Measurements from ENCODE around the gene NOXA1. TPM values are rescaled to one million over a fixed set of nuclear protein-coding genes. Genes with fewer than 3 reads are reported as not detected.

The NOXA1 gene
- total and polyA plus RNA-seq, 5 donors from 2014 or later: 0.83 to 3.8 (median 1.9) TPM

DNA sequence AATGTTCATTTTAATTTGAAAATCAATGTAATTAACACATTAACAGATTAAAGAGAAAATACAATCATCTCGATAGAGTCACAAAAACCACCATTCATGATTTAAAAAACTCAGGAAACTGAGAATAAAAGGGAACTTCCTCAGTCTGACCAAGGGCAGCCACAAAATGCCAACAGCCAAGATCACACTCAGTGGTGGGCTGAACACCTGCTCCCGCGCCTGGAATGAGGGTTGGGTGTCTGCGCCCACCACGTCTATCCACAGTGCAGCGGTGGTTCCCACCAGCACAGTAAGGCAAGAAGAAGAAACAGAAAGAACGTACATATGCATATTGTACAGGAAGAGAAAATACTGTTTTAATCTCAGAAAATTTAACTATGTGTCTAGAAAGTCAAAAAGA is 47.6 kb downstream of the NOXA1 start:
- Mint-ChIP-seq H3K9me3 (peaks cover 2 to 17% (median 7%) of the 10 kb centered on the region in 7 donors), H3K27me3 (peaks cover 17% of the 10 kb centered on the region), H3K4me1 (peaks cover 2 to 10% (median 7%) of the 10 kb centered on the region in 4 donors), H3K36me3 (peaks cover 13% of the 10 kb centered on the region), H3K4me3 (no peak overlapping the region), H3K27ac (peak overlapping the region in 1 of 3 donors; percentile 65)
- no peak overlapping the region for H3K27ac ChIP-seq (ENCODE audit: insufficient read depth, low read length, poor library complexity, severe bottlenecking)
- H3K27me3 ChIP-seq (ENCODE audit: control insufficient read depth, insufficient read depth, low read length): no peaks in the 10 kb centered on the region
- no peaks in the 10 kb centered on the region for H3K4me1 ChIP-seq (ENCODE audit: control insufficient read depth, insufficient read depth, low read length, poor library complexity, severe bottlenecking)
- no peak overlapping the region for H3K4me3 ChIP-seq (ENCODE audit: low read depth, low read length)
- DNase-seq: no peak
- peaks cover 3 to 8% of the 10 kb centered on the region in 2 experiments for H3K9me3 ChIP-seq (ENCODE audit: control insufficient read depth in 2 of 2, low read length in 2 of 2)
- no peaks in the 10 kb centered on the region for H3K36me3 ChIP-seq (ENCODE audit: control insufficient read depth, insufficient read depth, low read length)
- ATAC-seq (ENCODE audit: low read depth in 2 of 2): no peak

- Mint-ChIP-seq H3K36me3 (peaks cover 17% of the 10 kb centered on the region), H3K9me3 (peaks cover 4 to 22% (median 8%) of the 10 kb centered on the region in 7 donors), H3K4me1 (peaks cover 6 to 7% (median 6%) of the 10 kb centered on the region in 4 donors), H3K27ac (no peak overlapping the region), H3K4me3 (no peak overlapping the region), H3K27me3 (peaks cover 9% of the 10 kb centered on the region)
- ATAC-seq (ENCODE audit: low read depth in 2 of 2) (no peak), DNase-seq (no peak)
- Histone ChIP-seq H3K27ac (ENCODE audit: insufficient read depth, low read length, poor library complexity, severe bottlenecking) (no peak overlapping the region), H3K36me3 (ENCODE audit: control insufficient read depth, insufficient read depth, low read length) (no peaks in the 10 kb centered on the region), H3K27me3 (ENCODE audit: control insufficient read depth, insufficient read depth, low read length) (no peaks in the 10 kb centered on the region), H3K9me3 (ENCODE audit: control insufficient read depth in 2 of 2, low read length in 2 of 2) (peaks cover 11 to 17% of the 10 kb centered on the region in 2 experiments), H3K4me1 (ENCODE audit: control insufficient read depth, insufficient read depth, low read length, poor library complexity, severe bottlenecking) (no peaks in the 10 kb centered on the region), H3K4me3 (ENCODE audit: low read depth, low read length) (no peak overlapping the region)
These were observed 51.1 kb downstream of the NOXA1 start for GRCh38 chr9:137474271-137474670.

- Histone ChIP-seq H3K36me3 (ENCODE audit: control insufficient read depth, insufficient read depth, low read length) (no peaks in the 10 kb centered on the region), H3K4me1 (ENCODE audit: control insufficient read depth, insufficient read depth, low read length, poor library complexity, severe bottlenecking) (no peaks in the 10 kb centered on the region), H3K4me3 (ENCODE audit: low read depth, low read length) (no peak overlapping the region), H3K9me3 (ENCODE audit: control insufficient read depth in 2 of 2, low read length in 2 of 2) (peaks cover 11 to 17% of the 10 kb centered on the region in 2 experiments), H3K27ac (ENCODE audit: insufficient read depth, low read length, poor library complexity, severe bottlenecking) (no peak overlapping the region), H3K27me3 (ENCODE audit: control insufficient read depth, insufficient read depth, low read length) (no peaks in the 10 kb centered on the region)
- Mint-ChIP-seq H3K4me3 (no peak overlapping the region), H3K9me3 (peaks cover 4 to 22% (median 7%) of the 10 kb centered on the region in 7 donors), H3K4me1 (peaks cover 3 to 7% (median 4%) of the 10 kb centered on the region in 4 donors), H3K27ac (no peak overlapping the region), H3K36me3 (peaks cover 17% of the 10 kb centered on the region), H3K27me3 (peaks cover 9% of the 10 kb centered on the region)
- DNase-seq: no peak
- ATAC-seq (ENCODE audit: low read depth in 2 of 2): no peak
These were observed 52.5 kb downstream of the NOXA1 start for GRCh38 chr9:137475666-137476065.

- Mint-ChIP-seq H3K9me3 (peaks cover 4 to 22% (median 5%) of the 10 kb centered on the region in 7 donors), H3K4me3 (no peak overlapping the region), H3K27ac (no peak overlapping the region), H3K36me3 (peaks cover 17% of the 10 kb centered on the region), H3K27me3 (peaks cover 7% of the 10 kb centered on the region), H3K4me1 (peaks cover 0 to 7% (median 0%) of the 10 kb centered on the region in 4 donors)
- no peaks in the 10 kb centered on the region for H3K36me3 ChIP-seq (ENCODE audit: control insufficient read depth, insufficient read depth, low read length)
- no peak overlapping the region for H3K27ac ChIP-seq (ENCODE audit: insufficient read depth, low read length, poor library complexity, severe bottlenecking)
- H3K27me3 ChIP-seq (ENCODE audit: control insufficient read depth, insufficient read depth, low read length): no peaks in the 10 kb centered on the region
- no peak overlapping the region for H3K4me3 ChIP-seq (ENCODE audit: low read depth, low read length)
- no peak for DNase-seq
- H3K4me1 ChIP-seq (ENCODE audit: control insufficient read depth, insufficient read depth, low read length, poor library complexity, severe bottlenecking): no peaks in the 10 kb centered on the region
- no peak for ATAC-seq (ENCODE audit: low read depth in 2 of 2)
- peaks cover 11 to 17% of the 10 kb centered on the region in 2 experiments for H3K9me3 ChIP-seq (ENCODE audit: control insufficient read depth in 2 of 2, low read length in 2 of 2)
These were observed 53.7 kb downstream of the NOXA1 start for GRCh38 chr9:137476856-137477255.

DNA sequence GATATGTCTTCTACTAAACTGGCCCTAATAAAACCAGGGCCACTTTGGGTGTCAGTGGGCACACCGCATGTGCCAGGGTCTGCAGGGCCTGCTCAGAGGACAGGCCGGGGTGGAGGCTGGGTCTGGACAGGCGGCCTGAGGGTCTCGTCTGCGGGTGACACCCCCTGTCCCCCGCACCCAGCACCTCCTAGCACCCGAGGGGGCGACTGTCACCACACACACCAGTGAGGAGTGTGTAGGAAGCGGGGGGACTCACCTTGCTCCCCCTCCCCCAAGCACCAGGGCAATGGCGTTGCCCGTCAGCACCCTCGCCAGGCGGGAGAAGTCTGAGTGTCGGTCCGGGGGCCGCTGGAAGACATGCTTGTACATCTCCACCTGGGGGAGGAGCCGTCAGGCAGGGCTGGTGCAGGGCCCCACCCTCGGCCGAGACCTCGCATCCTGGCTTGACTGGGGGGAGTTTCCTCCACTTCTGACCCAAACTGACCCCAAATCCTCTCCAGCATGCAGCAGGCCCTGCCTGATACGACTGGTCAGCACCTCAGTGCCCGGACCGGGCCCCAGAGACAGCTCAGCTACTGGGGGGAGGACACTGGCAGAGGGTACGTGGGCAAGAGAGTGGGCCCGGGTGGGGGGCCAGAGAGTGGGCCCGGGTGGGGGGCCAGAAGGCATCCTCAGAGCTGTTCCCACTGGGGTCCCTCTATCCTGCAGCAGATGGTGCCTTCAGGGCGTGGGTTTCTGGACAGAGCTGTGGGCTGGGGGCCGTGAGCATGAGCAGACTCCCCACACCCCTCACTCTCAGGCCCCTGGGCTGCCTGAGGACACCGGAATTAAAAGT is 54.8 kb downstream of the NOXA1 start:
- Histone ChIP-seq H3K4me3 (ENCODE audit: low read depth, low read length) (no peak overlapping the region), H3K27me3 (ENCODE audit: control insufficient read depth, insufficient read depth, low read length) (no peaks in the 10 kb centered on the region), H3K4me1 (ENCODE audit: control insufficient read depth, insufficient read depth, low read length, poor library complexity, severe bottlenecking) (no peaks in the 10 kb centered on the region), H3K27ac (ENCODE audit: insufficient read depth, low read length, poor library complexity, severe bottlenecking) (no peak overlapping the region), H3K36me3 (ENCODE audit: control insufficient read depth, insufficient read depth, low read length) (no peaks in the 10 kb centered on the region), H3K9me3 (ENCODE audit: control insufficient read depth in 2 of 2, low read length in 2 of 2) (peaks cover 11 to 17% of the 10 kb centered on the region in 2 experiments)
- H3K9me3 Mint-ChIP-seq: peaks cover 2 to 21% (median 5%) of the 10 kb centered on the region in 7 donors
- H3K36me3 Mint-ChIP-seq: peaks cover 14% of the 10 kb centered on the region
- no peak overlapping the region for H3K27ac Mint-ChIP-seq
- H3K4me1 Mint-ChIP-seq: peaks cover 0 to 7% (median 0%) of the 10 kb centered on the region in 4 donors
- H3K4me3 Mint-ChIP-seq: no peak overlapping the region
- ATAC-seq (ENCODE audit: low read depth in 2 of 2): no peak
- no peak for DNase-seq
- H3K27me3 Mint-ChIP-seq: peaks cover 5% of the 10 kb centered on the region

- no peak overlapping the region for H3K4me3 ChIP-seq (ENCODE audit: low read depth, low read length)
- H3K4me1 ChIP-seq (ENCODE audit: control insufficient read depth, insufficient read depth, low read length, poor library complexity, severe bottlenecking): no peaks in the 10 kb centered on the region
- no peak overlapping the region for H3K27ac ChIP-seq (ENCODE audit: insufficient read depth, low read length, poor library complexity, severe bottlenecking)
- H3K27me3 ChIP-seq (ENCODE audit: control insufficient read depth, insufficient read depth, low read length): no peaks in the 10 kb centered on the region
- peaks cover 2 to 15% (median 5%) of the 10 kb centered on the region in 7 donors for H3K9me3 Mint-ChIP-seq
- ATAC-seq (ENCODE audit: low read depth in 2 of 2): no peak
- H3K4me3 Mint-ChIP-seq: no peak overlapping the region
- H3K36me3 ChIP-seq (ENCODE audit: control insufficient read depth, insufficient read depth, low read length): no peaks in the 10 kb centered on the region
- peaks cover 10% of the 10 kb centered on the region for H3K36me3 Mint-ChIP-seq
- peaks cover 0 to 7% (median 0%) of the 10 kb centered on the region in 4 donors for H3K4me1 Mint-ChIP-seq
- peaks cover 5% of the 10 kb centered on the region for H3K27me3 Mint-ChIP-seq
- H3K9me3 ChIP-seq (ENCODE audit: control insufficient read depth in 2 of 2, low read length in 2 of 2): peaks cover 11 to 17% of the 10 kb centered on the region in 2 experiments
- no peak for DNase-seq
- H3K27ac Mint-ChIP-seq: no peak overlapping the region
These were observed 55.4 kb downstream of the NOXA1 start for GRCh38 chr9:137478613-137478961.

DNA sequence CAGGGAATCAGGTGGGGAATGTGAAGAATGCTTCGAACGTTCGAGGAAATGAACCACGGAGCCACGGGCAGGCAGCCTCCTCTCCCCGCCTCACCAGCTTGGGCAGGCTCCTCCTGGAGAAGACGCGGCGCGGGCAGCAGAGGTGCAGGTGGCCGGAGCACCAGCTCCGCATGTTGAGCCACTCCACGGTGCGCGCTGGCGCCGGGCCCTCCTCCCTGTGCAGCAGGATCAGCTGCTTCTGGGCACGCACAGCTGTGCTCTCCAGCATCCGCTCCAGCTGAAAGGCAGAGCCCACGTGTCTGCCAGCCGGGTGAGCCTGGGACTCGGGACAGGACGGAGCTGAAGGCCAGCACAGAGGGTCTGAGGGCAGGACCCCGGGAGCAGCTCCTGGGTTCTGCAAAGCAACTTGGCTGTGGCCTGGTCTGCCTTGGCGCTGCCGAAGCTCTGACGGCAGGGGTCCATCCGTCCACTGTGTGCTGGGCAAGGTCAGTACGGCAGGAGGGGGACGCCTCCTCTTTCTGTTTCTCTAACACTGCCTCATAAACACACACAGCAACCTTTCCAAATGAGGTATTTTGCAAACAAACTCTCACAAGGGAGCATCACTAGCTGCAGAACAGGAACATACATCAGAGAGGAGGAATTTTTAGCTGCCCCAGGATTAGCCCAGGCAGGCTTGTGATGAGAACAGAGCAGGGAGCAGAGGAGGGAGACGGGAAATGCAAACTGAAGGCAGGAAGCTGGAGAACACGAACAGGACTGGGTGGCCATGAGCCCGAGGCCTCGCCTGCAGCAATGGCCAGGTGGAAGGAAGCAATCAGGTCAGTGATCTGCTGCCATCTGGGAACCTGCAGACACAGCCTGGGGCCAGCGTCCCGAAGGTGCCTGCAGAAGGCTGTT is 56.0 kb downstream of the NOXA1 start:
- H3K27ac Mint-ChIP-seq: no peak overlapping the region
- H3K27me3 ChIP-seq (ENCODE audit: control insufficient read depth, insufficient read depth, low read length): no peaks in the 10 kb centered on the region
- H3K4me1 ChIP-seq (ENCODE audit: control insufficient read depth, insufficient read depth, low read length, poor library complexity, severe bottlenecking): no peaks in the 10 kb centered on the region
- no peak for ATAC-seq (ENCODE audit: low read depth in 2 of 2)
- H3K4me3 Mint-ChIP-seq: no peak overlapping the region
- H3K27ac ChIP-seq (ENCODE audit: insufficient read depth, low read length, poor library complexity, severe bottlenecking): no peak overlapping the region
- no peak overlapping the region for H3K4me3 ChIP-seq (ENCODE audit: low read depth, low read length)
- H3K36me3 Mint-ChIP-seq: peaks cover 6% of the 10 kb centered on the region
- H3K27me3 Mint-ChIP-seq: peaks cover 5% of the 10 kb centered on the region
- no peaks in the 10 kb centered on the region for H3K36me3 ChIP-seq (ENCODE audit: control insufficient read depth, insufficient read depth, low read length)
- no peak for DNase-seq
- H3K4me1 Mint-ChIP-seq: peaks cover 0 to 7% (median 0%) of the 10 kb centered on the region in 4 donors
- peaks cover 2 to 13% (median 5%) of the 10 kb centered on the region in 7 donors for H3K9me3 Mint-ChIP-seq
- H3K9me3 ChIP-seq (ENCODE audit: control insufficient read depth in 2 of 2, low read length in 2 of 2): peaks cover 11 to 17% of the 10 kb centered on the region in 2 experiments
